GM12878 (cell line): Measurements from ENCODE around the gene RPRD1B.

Experiments
- CEBPB ChIP-seq, 2 experiments: fragments of 150-350 bp in 1 of 2; IDR thresholded peaks; 2 replicates each; pipeline ENCODE4 v1.6.1; 2012 to 2014; ENCODE audit warnings: low read depth in 2 of 2, low read length in 2 of 2, borderline replicate concordance in 1 of 2, inconsistent platforms in 1 of 2
- GABPA ChIP-seq: IDR thresholded peaks from 2 replicates; pipeline ENCODE4 v1.6.1; 2014; ENCODE audit warnings: antibody characterized with exemption, low read depth, mild to moderate bottlenecking, inconsistent platforms
- POLR2A ChIP-seq: IDR thresholded peaks from 2 replicates; pipeline ENCODE4 v1.6.1; 2011; ENCODE audit warnings: low read depth, mild to moderate bottlenecking, low read length
- ZNF207 ChIP-seq: fragments of 450-650 bp; IDR thresholded peaks from 2 replicates; pipeline ENCODE4 v1.6.1; 2014; ENCODE audit warnings: antibody characterized with exemption, mild to moderate bottlenecking, borderline replicate concordance
- ZNF384 ChIP-seq: IDR thresholded peaks from 2 replicates; pipeline ENCODE4 v1.6.1; 2012; ENCODE audit warnings: low read depth, mild to moderate bottlenecking, low read length, improper control_type of control experiment, borderline replicate concordance
- TF ChIP-seq, protein P1 (sequence below): IDR thresholded peaks from 2 replicates; pipeline ENCODE4 v1.6.1; 2012; ENCODE audit warnings: low read length, inconsistent platforms

GRCh38 chr20:38108986-38109541 is 75.5 kb downstream of the RPRD1B start:
- no peak for TF ChIP-seq ZNF207
- no peak for TF ChIP-seq GABPA
- TF ChIP-seq CEBPB (IDR thresholded peaks at IDR 0.05; ENCODE audit: borderline replicate concordance in 1 of 2, low read depth in 2 of 2, low read length in 2 of 2) = no peak
- TF ChIP-seq ZNF384 = no peak
- TF ChIP-seq, protein P1, sequence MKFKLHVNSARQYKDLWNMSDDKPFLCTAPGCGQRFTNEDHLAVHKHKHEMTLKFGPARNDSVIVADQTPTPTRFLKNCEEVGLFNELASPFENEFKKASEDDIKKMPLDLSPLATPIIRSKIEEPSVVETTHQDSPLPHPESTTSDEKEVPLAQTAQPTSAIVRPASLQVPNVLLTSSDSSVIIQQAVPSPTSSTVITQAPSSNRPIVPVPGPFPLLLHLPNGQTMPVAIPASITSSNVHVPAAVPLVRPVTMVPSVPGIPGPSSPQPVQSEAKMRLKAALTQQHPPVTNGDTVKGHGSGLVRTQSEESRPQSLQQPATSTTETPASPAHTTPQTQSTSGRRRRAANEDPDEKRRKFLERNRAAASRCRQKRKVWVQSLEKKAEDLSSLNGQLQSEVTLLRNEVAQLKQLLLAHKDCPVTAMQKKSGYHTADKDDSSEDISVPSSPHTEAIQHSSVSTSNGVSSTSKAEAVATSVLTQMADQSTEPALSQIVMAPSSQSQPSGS = no peak
- no peak for TF ChIP-seq POLR2A
